GM18861 (cell line): ENCODE results near the gene SHH.

Experiments used
- ATAC-seq: cut with Tn5 transposase; IDR thresholded peaks from one replicate; pipeline ENCODE4 v1.9.1; 2021; ENCODE audit not compliant: unreplicated experiment

Gene SHH

DNA sequence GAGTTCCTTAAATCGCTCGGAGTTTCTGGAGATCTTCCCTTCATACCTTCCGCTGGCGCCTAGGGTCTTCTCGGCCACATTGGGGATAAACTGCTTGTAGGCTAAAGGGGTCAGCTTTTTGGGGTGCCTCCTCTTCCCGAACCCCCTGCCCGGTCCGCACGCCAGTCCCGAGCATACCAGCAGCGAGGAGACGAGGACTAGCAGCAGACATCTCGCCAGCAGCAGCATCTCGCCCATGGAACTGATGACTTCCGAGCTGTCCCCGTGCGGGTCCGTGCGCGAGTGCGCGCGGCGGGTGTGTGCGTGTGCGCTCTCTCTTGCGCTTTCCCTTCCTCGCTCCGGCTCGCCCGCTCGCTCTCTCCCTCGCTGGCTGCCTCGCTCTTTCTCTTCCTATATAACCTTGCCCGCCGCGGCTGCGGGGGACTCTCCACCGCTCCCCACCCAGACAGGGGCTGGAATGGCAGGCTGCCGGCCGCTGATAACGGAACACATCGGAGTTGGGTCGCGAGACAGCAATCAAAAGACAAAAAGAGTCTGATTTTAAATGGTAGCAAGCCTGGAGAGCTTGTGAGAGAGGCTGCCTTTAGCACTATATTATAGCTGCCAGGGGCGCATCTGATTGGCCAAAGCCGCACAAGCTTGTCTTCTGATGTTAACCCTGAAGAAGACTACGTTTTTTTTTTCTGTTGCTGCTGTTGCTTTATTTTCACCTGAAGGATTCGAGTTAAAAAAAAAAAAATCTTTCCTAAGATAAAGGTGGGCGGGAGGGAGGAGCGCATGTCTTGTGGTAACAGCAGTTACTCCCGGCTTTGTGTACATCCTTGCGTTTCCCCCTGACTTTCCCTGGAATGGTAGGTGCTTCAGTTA lies at the start of gene SHH:
Gene SHH (minus strand): TSS at position 569 of the 867 bp plus-strand sequence. CDS start 341 bp downstream, at position 228.
- ATAC-seq = no peak

- ATAC-seq = no peak
Measured at GRCh38 chr7:155861480-155861868, 49.2 kb upstream of the SHH start.

GRCh38 chr7:155860840-155861479 lies 48.7 kb upstream of the SHH start:
- ATAC-seq = no peak

DNA sequence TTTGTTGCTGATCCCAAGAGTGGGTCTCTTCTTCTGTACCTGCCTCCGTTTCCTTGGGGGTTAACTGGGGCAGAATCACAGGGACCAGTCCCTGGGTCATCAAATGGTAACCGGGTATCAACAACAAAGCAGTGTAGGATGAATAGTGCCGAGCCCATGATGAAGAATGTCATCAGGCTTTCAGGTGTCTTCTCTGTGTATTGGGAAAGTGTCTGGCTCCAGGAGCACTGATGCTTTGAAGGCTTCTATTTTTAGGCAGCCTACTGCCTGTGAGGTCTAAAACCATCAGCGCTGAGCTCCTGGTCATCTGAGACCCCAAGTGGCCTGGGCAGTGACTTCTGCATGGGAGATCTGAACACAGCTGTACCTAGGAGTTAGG lies 48.2 kb upstream of the SHH start:
- ATAC-seq = no peak

- ATAC-seq = no peak
Measured at GRCh38 chr7:155858521-155859061, 46.3 kb upstream of the SHH start.

DNA sequence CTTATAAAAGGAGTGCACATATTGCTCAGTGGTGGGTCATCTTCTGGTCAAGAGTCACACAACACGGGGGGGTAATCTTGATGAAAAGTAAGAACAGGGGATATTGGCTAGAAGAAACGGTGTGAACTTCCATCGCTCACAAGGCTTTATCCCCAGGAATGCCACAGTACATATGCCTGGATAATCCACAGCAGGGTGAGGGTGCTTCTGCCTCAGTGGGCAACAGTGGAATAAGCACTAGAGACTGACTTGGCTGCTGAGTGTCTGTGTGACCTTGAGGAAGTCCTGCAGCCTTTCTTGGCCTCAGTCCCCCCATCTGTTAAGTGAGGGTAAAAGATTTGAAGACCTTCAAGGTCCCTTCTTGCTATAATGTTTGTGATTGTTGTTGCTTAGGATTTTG lies 44.9 kb upstream of the SHH start:
- ATAC-seq = no peak

- ATAC-seq = no peak
Measured at GRCh38 chr7:155856656-155857055, 44.4 kb upstream of the SHH start.

DNA sequence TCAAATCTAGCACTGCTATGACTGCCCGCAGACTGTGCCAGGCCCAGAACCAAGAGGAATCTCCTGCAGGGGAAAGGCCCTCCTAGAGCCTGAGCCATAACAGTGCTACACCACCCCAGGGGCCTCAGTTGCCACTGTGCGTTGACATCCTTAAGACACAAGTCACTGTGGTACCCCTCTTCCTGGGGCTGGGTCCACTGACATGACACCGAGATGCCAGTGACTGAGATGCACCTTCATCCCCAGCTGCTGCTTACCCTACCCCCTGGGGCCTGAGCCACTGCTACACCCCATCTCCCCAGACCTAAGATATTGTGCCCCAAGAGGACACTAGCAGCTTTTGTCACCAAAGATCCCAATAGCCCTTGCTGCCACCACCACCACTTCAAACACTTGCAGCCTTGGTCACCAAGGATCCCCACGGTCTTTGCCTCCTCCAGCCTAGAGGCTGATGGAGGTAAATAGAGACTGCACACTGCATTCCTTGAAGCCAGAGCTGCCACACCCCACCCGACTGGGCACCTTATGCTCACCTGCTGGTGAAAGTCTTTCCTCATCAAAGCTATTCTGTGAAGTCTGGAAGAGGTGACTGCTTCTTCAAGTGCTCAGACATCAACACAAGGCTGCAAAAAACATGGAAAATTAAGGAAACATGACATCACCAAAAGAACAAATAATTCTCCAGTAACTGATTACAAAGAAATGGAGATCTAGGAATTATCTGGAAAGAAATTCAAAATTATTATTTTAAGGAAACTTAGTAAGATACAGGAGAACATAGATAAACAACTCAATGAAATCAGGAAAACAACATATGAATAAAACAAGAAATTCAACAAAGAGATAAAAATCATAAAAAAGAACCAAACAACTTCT lies 40.4 kb upstream of the SHH start:
- ATAC-seq = no peak

DNA sequence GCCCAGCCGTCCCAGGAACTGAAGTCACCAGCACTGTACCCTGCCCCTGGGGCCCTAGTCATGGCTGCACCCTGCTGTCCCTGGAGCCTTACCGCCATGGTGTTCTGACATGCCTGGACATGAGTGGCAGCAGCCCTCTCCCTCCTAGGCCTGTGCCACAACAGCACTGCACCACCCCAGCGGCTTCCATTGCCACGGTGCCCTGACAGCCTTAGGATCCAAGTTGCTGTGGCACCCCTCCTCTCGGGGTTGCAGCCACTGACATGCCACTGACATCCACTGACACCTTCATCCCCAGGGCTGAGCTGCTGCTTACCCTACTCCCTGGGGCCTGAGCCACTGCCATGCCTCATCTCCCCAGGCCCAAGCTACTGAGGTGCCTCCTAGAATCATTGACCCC lies 39.6 kb upstream of the SHH start:
- ATAC-seq = no peak

- ATAC-seq = no peak
Measured at GRCh38 chr7:155850766-155851678, 38.8 kb upstream of the SHH start.

GRCh38 chr7:155850001-155850436 lies 37.8 kb upstream of the SHH start:
- no peak for ATAC-seq

DNA sequence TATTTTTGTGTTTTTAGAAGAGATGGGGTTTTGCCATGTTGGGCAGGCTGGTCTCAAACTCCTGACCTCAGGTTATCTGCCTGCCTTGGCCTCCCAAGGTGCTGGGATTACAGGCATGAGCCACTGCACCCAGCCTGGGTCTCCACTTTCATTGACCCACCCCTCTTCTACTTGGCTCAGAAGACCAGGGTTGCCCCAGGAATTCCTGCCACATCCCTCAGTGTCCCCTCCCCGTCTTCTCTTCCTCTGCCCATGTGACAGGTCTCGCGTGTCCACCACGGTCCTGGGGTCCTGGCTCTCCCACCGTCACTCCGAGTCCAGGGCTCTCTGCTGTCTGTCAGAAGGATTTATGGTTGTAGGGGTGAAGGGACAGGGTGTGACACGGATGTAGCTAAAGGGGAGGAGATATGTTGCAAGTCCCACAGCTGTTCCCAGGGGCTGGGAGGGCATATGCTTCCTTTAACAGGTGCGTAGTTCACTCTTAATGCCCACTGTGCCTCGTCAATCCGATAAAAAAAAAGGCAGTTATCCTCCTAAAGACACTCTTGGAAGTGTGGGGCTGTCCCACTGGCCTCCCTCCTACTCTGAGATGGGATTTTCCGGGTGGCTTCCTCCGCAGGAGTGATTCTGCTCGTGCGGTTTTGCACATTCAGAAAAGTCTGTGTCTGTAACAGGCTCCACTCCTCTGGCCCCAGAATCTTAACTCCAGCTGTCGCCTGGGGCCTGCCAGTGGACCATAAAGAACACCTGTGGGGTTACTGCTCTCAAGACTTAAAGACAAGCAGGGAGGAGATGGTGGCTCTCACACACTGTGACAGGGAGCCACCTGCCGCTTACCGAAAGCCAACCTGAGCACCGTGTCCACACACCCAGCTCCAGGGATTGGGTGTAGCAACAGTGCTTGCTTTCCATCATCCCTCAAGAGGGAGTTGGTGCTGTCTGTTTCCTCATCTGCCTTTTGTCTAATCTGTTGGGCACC lies 36.7 kb upstream of the SHH start:
- no peak for ATAC-seq

DNA sequence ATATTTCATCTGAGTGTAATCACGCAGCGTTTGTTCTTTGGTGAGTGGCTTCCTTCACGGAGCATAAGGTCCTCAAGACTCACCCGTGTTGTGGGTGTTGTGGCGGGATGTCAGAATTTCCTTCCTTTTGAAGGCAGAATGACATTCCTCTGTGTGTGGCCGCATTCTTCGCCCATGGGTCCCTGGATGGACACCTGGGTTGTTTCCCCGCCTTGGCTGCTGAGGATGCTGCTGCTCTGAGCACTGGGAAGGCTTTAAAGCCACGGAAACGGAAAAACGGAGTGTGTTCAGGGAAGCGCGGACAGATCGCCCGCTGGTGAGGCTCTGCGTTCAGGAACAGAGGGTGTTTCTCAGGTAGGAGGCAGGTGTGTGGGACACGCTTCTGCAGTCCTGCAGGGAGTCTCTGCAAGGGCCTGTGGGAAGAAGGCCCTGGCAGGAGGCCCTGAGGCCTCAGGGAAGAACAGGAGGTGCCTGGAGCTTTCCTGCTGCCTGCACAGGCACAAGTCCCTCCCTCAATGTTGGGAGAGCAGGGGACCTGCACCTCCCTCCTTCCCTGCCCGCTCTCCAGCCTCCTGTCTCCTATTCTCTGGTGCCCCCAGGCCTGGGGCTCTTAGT lies 35.7 kb upstream of the SHH start:
- ATAC-seq = no peak

- no peak for ATAC-seq
Measured at GRCh38 chr7:155846936-155847335, 34.7 kb upstream of the SHH start.

- ATAC-seq = no peak
Measured at GRCh38 chr7:155846156-155846555, 33.9 kb upstream of the SHH start.

DNA sequence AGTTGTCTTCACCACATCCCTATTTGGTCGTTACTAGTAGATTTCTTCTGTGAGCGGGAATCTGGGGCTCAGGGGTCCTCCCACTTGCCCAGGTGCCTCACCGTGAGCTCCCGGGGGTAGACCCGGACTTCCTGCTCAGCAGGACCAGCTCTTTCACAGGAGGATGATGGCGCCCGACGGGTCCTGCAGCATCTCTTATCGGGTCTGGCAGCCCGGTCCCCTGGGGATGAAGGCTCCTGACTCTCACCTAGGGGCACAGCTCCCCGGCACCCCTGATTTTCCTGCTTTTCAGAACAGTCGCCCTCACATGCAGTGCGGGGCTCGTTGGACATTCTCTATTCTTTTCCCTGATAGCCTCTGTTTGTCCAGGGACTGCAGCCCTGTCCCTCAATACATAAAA lies 33.0 kb upstream of the SHH start:
- ATAC-seq = no peak

GRCh38 chr7:155844526-155844925 lies 32.3 kb upstream of the SHH start:
- no peak for ATAC-seq

DNA sequence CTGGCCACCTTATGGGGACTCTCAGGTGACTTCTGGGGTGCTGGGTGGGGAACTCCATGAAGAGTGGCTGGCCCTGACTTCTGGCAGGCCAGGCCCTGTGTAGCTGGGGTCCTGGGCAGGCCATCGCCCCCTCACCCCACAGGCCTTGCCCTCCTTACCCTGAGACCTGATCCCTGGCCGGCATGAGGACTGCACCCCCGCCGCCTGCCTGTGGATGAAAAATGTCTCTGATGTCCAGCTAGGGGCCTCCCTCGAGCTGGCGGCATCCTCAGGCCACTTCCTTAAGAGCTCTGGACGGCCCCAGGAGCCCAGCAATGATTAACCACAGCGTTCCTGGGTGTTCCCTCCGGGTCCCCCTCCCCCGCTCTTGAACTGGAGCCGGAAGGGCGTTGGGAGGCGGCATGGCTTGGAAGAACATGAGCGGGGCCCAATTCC lies 31.8 kb upstream of the SHH start:
- no peak for ATAC-seq
